Neural cell (in vitro differentiated cells): ENCODE data around the gene ELMO1. TPM values are rescaled to one million over a fixed set of nuclear protein-coding genes. Genes with fewer than 3 reads are reported as not detected.

Experiments used
- H2AFZ ChIP-seq: fragments of 200-600, 300-800 bp; sonication (generic), shearing (Covaris generic); 2 replicates; pipeline ENCODE4 v1.6.0; 2014; ENCODE audit warnings: low read depth, mild to moderate bottlenecking, antibody characterized with exemption, low read length, moderate library complexity
- H3F3A ChIP-seq: fragments of 200-600 bp; shearing (Covaris generic); 2 replicates; pipeline ENCODE4 v1.6.1; 2016; ENCODE audit warnings: mild to moderate bottlenecking, moderate library complexity, mixed read lengths, antibody characterized with exemption, low read length; ENCODE audit not compliant: insufficient read depth, poor library complexity, severe bottlenecking
- H3K27ac ChIP-seq: fragments of 200-600, 300-800 bp; sonication (generic), shearing (Covaris generic); 2 replicates; pipeline ENCODE4 v1.5.1; 2014; ENCODE audit warnings: mild to moderate bottlenecking, low read length, moderate library complexity
- H3K27me3 ChIP-seq: fragments of 300-800, 200-600 bp; sonication (generic), shearing (Covaris generic); 2 replicates; pipeline ENCODE4 v1.6.0; 2014; ENCODE audit warnings: mild to moderate bottlenecking, low read depth, low read length, moderate library complexity; ENCODE audit not compliant: insufficient read depth
- H3K36me3 ChIP-seq: fragments of 300-800, 200-600 bp; sonication (generic), shearing (Covaris generic); 2 replicates; pipeline ENCODE4 v1.5.1; 2014; ENCODE audit warnings: mild to moderate bottlenecking, antibody characterized with exemption, low read length, moderate library complexity; ENCODE audit not compliant: insufficient read depth
- H3K4me2 ChIP-seq: fragments of 300-800, 200-600 bp; sonication (generic), shearing (Covaris generic); 2 replicates; pipeline ENCODE4 v1.6.0; 2014; ENCODE audit warnings: mild to moderate bottlenecking, low read length
- H3K4me3 ChIP-seq: fragments of 300-800, 200-600 bp; sonication (generic), shearing (Covaris generic); 2 replicates; pipeline ENCODE4 v1.5.1; 2014; ENCODE audit warnings: mild to moderate bottlenecking, low read length, moderate library complexity
- H3K79me2 ChIP-seq: fragments of 200-600 bp; shearing (Covaris generic); replicated peaks from 2 replicates; pipeline ENCODE4 v1.6.0; 2014; ENCODE audit warnings: mild to moderate bottlenecking, low read length, moderate library complexity; ENCODE audit not compliant: insufficient read depth
- H3K9ac ChIP-seq: fragments of 300-800, 200-600 bp; sonication (generic), shearing (Covaris generic); 2 replicates; pipeline ENCODE4 v1.6.1; 2016; ENCODE audit warnings: mild to moderate bottlenecking, low read length, mixed read lengths
- H3K9me2 ChIP-seq: fragments of 200-600 bp; shearing (Covaris generic); 2 replicates; pipeline ENCODE4 v1.6.1; 2016; ENCODE audit warnings: mild to moderate bottlenecking, low read length, mixed read lengths; ENCODE audit not compliant: insufficient read depth
- H3K9me3 ChIP-seq: fragments of 200-600, 300-800 bp; sonication (generic), shearing (Covaris generic); 2 replicates; pipeline ENCODE4 v1.6.1; 2016; ENCODE audit warnings: mild to moderate bottlenecking, mixed run types, low read length, moderate library complexity, mixed read lengths
- H4K20me1 ChIP-seq: fragments of 200-600 bp; shearing (Covaris generic); 2 replicates; pipeline ENCODE4 v1.6.1; 2016; ENCODE audit warnings: mild to moderate bottlenecking, mixed run types; ENCODE audit not compliant: insufficient read depth
- EP300 ChIP-seq: fragments of 450-650 bp; conservative IDR thresholded peaks from 2 replicates; pipeline ENCODE4 v1.6.1; 2014; ENCODE audit warnings: antibody characterized with exemption, mild to moderate bottlenecking, moderate library complexity; ENCODE audit not compliant: poor library complexity, severe bottlenecking
- EZH2 ChIP-seq: fragments of 200-600, 300-800 bp; shearing (Covaris generic), sonication (generic); IDR thresholded peaks from 2 replicates; pipeline ENCODE4 v1.6.1; 2014; ENCODE audit warnings: antibody characterized with exemption, low read length, borderline replicate concordance, mild to moderate bottlenecking; ENCODE audit not compliant: insufficient read depth, poor library complexity, severe bottlenecking
- MXI1 ChIP-seq: fragments of 450-650 bp; conservative IDR thresholded peaks from 2 replicates; pipeline ENCODE4 v1.6.1; 2014; ENCODE audit warnings: antibody characterized with exemption, mild to moderate bottlenecking; ENCODE audit not compliant: poor library complexity, severe bottlenecking
- POLR2AphosphoS5 ChIP-seq: IDR thresholded peaks from 2 replicates; pipeline ENCODE4 v1.6.1; 2012
- RAD21 ChIP-seq: fragments of 450-650 bp; conservative IDR thresholded peaks from 2 replicates; pipeline ENCODE4 v1.6.1; 2014; ENCODE audit warnings: antibody characterized with exemption, mild to moderate bottlenecking, moderate library complexity
- SMC3 ChIP-seq: fragments of 450-650 bp; conservative IDR thresholded peaks from 2 replicates; pipeline ENCODE4 v1.6.1; 2014; ENCODE audit warnings: antibody characterized with exemption, mild to moderate bottlenecking, moderate library complexity; ENCODE audit not compliant: poor library complexity
- TAF1 ChIP-seq: IDR thresholded peaks from 2 replicates; pipeline ENCODE4 v1.6.1; 2012; ENCODE audit warnings: low read depth
- polyA plus RNA-seq: library from polyadenylated mRNA; depleted of rRNA; stranded (reverse); fragments of >200 nt; gene quantifications from 2 replicates; pipeline ENCODE4 v1.2.3, GENCODE V29; 2014
- TF ChIP-seq, protein P1 (sequence below): IDR thresholded peaks from 2 replicates; pipeline ENCODE4 v1.6.1; 2012; ENCODE audit warnings: borderline replicate concordance
- TF ChIP-seq, protein P2 (sequence below): fragments of 450-650 bp; IDR thresholded peaks from 2 replicates; pipeline ENCODE4 v1.5.1; 2014; ENCODE audit warnings: antibody characterized with exemption, mild to moderate bottlenecking, moderate library complexity; ENCODE audit not compliant: poor library complexity, severe bottlenecking

Gene ELMO1
- polyA plus RNA-seq, 1 donor from 2014 or later, result 12.2 TPM

DNA sequence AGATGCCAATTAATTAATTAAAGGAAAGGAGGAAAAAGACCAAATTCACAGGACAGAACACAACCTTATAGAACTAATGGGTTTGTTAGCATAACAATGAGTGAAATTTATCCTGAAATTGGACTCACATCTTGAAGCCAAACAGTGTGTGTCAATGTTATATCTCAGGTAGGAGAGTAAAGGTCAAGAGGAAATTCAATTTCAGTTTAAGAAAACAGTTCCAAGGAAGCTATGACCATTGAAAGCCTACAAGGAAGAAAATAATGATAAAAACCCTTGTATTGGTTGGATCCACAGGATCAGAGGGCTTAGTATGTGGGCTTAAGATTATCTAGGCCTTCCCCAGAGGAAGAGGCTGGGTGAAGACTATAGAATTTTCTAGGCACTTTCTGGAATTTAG is 525.5 kb downstream of the ELMO1 start:
- TF ChIP-seq EP300 (no peak), RAD21 (no peak), SMC3 (no peak), POLR2AphosphoS5 (no peak), MXI1 (no peak), TAF1 (no peak), EZH2 (no peak)
- TF ChIP-seq, protein P1, sequence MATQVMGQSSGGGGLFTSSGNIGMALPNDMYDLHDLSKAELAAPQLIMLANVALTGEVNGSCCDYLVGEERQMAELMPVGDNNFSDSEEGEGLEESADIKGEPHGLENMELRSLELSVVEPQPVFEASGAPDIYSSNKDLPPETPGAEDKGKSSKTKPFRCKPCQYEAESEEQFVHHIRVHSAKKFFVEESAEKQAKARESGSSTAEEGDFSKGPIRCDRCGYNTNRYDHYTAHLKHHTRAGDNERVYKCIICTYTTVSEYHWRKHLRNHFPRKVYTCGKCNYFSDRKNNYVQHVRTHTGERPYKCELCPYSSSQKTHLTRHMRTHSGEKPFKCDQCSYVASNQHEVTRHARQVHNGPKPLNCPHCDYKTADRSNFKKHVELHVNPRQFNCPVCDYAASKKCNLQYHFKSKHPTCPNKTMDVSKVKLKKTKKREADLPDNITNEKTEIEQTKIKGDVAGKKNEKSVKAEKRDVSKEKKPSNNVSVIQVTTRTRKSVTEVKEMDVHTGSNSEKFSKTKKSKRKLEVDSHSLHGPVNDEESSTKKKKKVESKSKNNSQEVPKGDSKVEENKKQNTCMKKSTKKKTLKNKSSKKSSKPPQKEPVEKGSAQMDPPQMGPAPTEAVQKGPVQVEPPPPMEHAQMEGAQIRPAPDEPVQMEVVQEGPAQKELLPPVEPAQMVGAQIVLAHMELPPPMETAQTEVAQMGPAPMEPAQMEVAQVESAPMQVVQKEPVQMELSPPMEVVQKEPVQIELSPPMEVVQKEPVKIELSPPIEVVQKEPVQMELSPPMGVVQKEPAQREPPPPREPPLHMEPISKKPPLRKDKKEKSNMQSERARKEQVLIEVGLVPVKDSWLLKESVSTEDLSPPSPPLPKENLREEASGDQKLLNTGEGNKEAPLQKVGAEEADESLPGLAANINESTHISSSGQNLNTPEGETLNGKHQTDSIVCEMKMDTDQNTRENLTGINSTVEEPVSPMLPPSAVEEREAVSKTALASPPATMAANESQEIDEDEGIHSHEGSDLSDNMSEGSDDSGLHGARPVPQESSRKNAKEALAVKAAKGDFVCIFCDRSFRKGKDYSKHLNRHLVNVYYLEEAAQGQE, result no peak
- TF ChIP-seq, protein P2, sequence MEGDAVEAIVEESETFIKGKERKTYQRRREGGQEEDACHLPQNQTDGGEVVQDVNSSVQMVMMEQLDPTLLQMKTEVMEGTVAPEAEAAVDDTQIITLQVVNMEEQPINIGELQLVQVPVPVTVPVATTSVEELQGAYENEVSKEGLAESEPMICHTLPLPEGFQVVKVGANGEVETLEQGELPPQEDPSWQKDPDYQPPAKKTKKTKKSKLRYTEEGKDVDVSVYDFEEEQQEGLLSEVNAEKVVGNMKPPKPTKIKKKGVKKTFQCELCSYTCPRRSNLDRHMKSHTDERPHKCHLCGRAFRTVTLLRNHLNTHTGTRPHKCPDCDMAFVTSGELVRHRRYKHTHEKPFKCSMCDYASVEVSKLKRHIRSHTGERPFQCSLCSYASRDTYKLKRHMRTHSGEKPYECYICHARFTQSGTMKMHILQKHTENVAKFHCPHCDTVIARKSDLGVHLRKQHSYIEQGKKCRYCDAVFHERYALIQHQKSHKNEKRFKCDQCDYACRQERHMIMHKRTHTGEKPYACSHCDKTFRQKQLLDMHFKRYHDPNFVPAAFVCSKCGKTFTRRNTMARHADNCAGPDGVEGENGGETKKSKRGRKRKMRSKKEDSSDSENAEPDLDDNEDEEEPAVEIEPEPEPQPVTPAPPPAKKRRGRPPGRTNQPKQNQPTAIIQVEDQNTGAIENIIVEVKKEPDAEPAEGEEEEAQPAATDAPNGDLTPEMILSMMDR, result no peak
- Histone ChIP-seq H4K20me1 (no peaks in the 10 kb centered on the region), H3K9me2 (no peaks in the 10 kb centered on the region), H2AFZ (no peak overlapping the region), H3F3A (no peaks in the 10 kb centered on the region), H3K79me2 (no peaks in the 10 kb centered on the region), H3K4me2 (no peak overlapping the region), H3K4me3 (no peak overlapping the region), H3K27ac (no peak overlapping the region), H3K36me3 (no peaks in the 10 kb centered on the region), H3K27me3 (no peaks in the 10 kb centered on the region), H3K9me3 (no peaks in the 10 kb centered on the region), H3K9ac (no peak overlapping the region)

DNA sequence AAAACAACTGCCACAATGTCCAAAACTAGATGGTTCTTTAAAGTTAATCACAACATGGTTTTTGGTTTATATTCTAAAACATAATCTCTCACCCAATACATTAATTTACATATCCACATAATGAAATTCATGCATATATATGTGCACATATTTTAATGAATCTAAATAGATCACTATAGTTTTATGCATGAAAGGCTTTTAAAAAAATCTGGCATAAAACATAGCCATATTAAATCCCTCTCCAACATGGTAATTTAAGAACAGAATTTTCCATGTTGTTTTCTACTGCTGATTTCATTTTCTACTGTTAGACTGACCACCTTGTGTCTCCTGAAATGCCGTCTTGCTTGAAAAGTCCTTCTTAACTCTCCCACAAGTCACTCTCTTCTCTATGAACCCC is 528.2 kb downstream of the ELMO1 start:
- H3K9ac ChIP-seq, result no peak overlapping the region
- no peak overlapping the region for H2AFZ ChIP-seq
- H3K9me2 ChIP-seq, result no peaks in the 10 kb centered on the region
- peaks cover 6% of the 10 kb centered on the region for H3F3A ChIP-seq
- H3K9me3 ChIP-seq, result no peaks in the 10 kb centered on the region
- TF ChIP-seq RAD21 (no peak), EZH2 (no peak), POLR2AphosphoS5 (no peak), TAF1 (no peak), EP300 (no peak), SMC3 (no peak), MXI1 (no peak)
- TF ChIP-seq, protein P2, result no peak
- TF ChIP-seq, protein P1, result no peak
- no peak overlapping the region for H3K27ac ChIP-seq
- no peaks in the 10 kb centered on the region for H3K79me2 ChIP-seq
- H3K4me2 ChIP-seq, result no peak overlapping the region
- no peak overlapping the region for H3K4me3 ChIP-seq
- no peaks in the 10 kb centered on the region for H4K20me1 ChIP-seq
- no peaks in the 10 kb centered on the region for H3K36me3 ChIP-seq
- no peaks in the 10 kb centered on the region for H3K27me3 ChIP-seq
